HepG2 (cell line): ENCODE data around the gene ACSS3. TPM values are rescaled to one million over a fixed set of nuclear protein-coding genes. Genes with fewer than 3 reads are reported as not detected.

Source experiments
- ATRX ChIP-seq: sonication (generic); formaldehyde crosslinking; IDR thresholded peaks from 2 replicates; pipeline ENCODE4 v1.4.0; 2020; ENCODE audit warnings: missing genetic modification reagents, borderline replicate concordance
- EHMT2 ChIP-seq: fragments of 200-600 bp; sonication (generic); IDR thresholded peaks from 2 replicates; pipeline ENCODE4 v1.7.0; 2017; ENCODE audit warnings: antibody characterized with exemption, low read depth, low read length, borderline replicate concordance
- GFI1 ChIP-seq: sonication (generic); formaldehyde crosslinking; IDR thresholded peaks from 2 replicates; pipeline ENCODE4 v1.5.0; 2020; ENCODE audit warnings: missing genetic modification reagents, mild to moderate bottlenecking, borderline replicate concordance
- HDAC1 ChIP-seq: sonication (generic); formaldehyde crosslinking; IDR thresholded peaks from 2 replicates; pipeline ENCODE4 v1.5.1; 2020; ENCODE audit warnings: mild to moderate bottlenecking, missing genetic modification reagents
- HNRNPH1 ChIP-seq: fragments of 200-400 bp; formaldehyde crosslinking; optimal IDR thresholded peaks from 2 replicates; pipeline ENCODE3; 2017; ENCODE audit warnings: mild to moderate bottlenecking, low read depth, low read length
- JUND ChIP-seq: sonication (generic); formaldehyde crosslinking; IDR thresholded peaks from 2 replicates; pipeline ENCODE4 v1.8.0; 2022; ENCODE audit warnings: mild to moderate bottlenecking, missing genetic modification reagents
- PHB2 ChIP-seq: fragments of 450-650 bp; IDR thresholded peaks from 2 replicates; pipeline ENCODE4 v1.6.1; 2018; ENCODE audit not compliant: partially characterized antibody
- POLR2AphosphoS2 ChIP-seq: IDR thresholded peaks from 2 replicates; pipeline ENCODE4 v1.6.1; 2011; ENCODE audit warnings: low read depth, low read length, improper control_type of control experiment
- RORA ChIP-seq: sonication (generic); formaldehyde crosslinking; IDR thresholded peaks from 2 replicates; pipeline ENCODE4 v1.5.0; 2020; ENCODE audit warnings: mild to moderate bottlenecking, missing genetic modification reagents, moderate library complexity
- SALL1 ChIP-seq: sonication (generic); formaldehyde crosslinking; IDR thresholded peaks from 2 replicates; pipeline ENCODE4 v1.8.0; 2022; ENCODE audit warnings: mild to moderate bottlenecking, missing genetic modification reagents
- SIN3B ChIP-seq: fragments of 150-350 bp; IDR thresholded peaks from 2 replicates; pipeline ENCODE4 v1.6.1; 2014; ENCODE audit warnings: low read length
- SMARCC2 ChIP-seq: fragments of 450-650 bp; IDR thresholded peaks from 2 replicates; pipeline ENCODE4 v1.6.1; 2017; ENCODE audit warnings: antibody characterized with exemption, mild to moderate bottlenecking
- SMC3 ChIP-seq: IDR thresholded peaks from 2 replicates; pipeline ENCODE4 v1.6.1; 2011; ENCODE audit warnings: low read length, improper control_type of control experiment
- SOX5 ChIP-seq: IDR thresholded peaks from 2 replicates; pipeline ENCODE4 v1.6.1; 2016; ENCODE audit warnings: borderline replicate concordance
- SRF ChIP-seq: IDR thresholded peaks from 2 replicates; pipeline ENCODE4 v1.6.1; 2011; ENCODE audit warnings: mild to moderate bottlenecking, low read depth, low read length, moderate library complexity
- ZC3H4 ChIP-seq: sonication (generic); formaldehyde crosslinking; IDR thresholded peaks from 2 replicates; pipeline ENCODE4 v1.4.0; 2020; ENCODE audit warnings: missing genetic modification reagents, borderline replicate concordance
- ZFP36 ChIP-seq: fragments of 150-350 bp; IDR thresholded peaks from 2 replicates; pipeline ENCODE4 v1.6.1; 2018; ENCODE audit warnings: borderline replicate concordance, low read length, low read depth; ENCODE audit not compliant: partially characterized antibody
- ZFP37 ChIP-seq: sonication (generic); formaldehyde crosslinking; IDR thresholded peaks from 2 replicates; pipeline ENCODE4 v1.4.0; 2020; ENCODE audit warnings: missing genetic modification reagents, borderline replicate concordance
- ZFP41 ChIP-seq: sonication (generic); formaldehyde crosslinking; IDR thresholded peaks from 2 replicates; pipeline ENCODE4 v1.4.0; 2020; ENCODE audit warnings: mild to moderate bottlenecking, missing genetic modification reagents, borderline replicate concordance
- ZNF30 ChIP-seq: sonication (generic); formaldehyde crosslinking; IDR thresholded peaks from 2 replicates; pipeline ENCODE4 v1.5.0; 2020; ENCODE audit warnings: mild to moderate bottlenecking, missing genetic modification reagents
- ZNF564 ChIP-seq: sonication (generic); formaldehyde crosslinking; IDR thresholded peaks from 2 replicates; pipeline ENCODE4 v1.8.1; 2023; ENCODE audit warnings: mild to moderate bottlenecking, missing genetic modification reagents
- ZNF605 ChIP-seq: sonication (generic); formaldehyde crosslinking; IDR thresholded peaks from 2 replicates; pipeline ENCODE4 v1.8.0; 2022; ENCODE audit warnings: mild to moderate bottlenecking, missing genetic modification reagents
- ZNF761 ChIP-seq: sonication (generic); formaldehyde crosslinking; conservative IDR thresholded peaks from 2 replicates; pipeline ENCODE4 v1.4.0; 2020; ENCODE audit warnings: mild to moderate bottlenecking, missing genetic modification reagents
- ZNF790 ChIP-seq: sonication (generic); formaldehyde crosslinking; IDR thresholded peaks from 2 replicates; pipeline ENCODE4 v1.8.0; 2022; ENCODE audit warnings: missing genetic modification reagents, mild to moderate bottlenecking, borderline replicate concordance
- polyA plus RNA-seq, 8 experiments: library from polyadenylated mRNA; depleted of rRNA in 3 of 8; stranded (reverse) in 7 of 8; unstranded in 1 of 8; fragments of >200 nt; fragmentation: Illumina TruSeq in 4 of 8; extraction: Trizol in 4 of 8; gene quantifications; 2 replicates each; pipeline versions ENCODE4 v1.2.1 to v1.2.3, GENCODE V29; 2011 to 2016; ENCODE audit warnings: low read depth in 4 of 8, missing spikeins in 1 of 8, mixed read lengths in 1 of 8; ENCODE audit not compliant: insufficient read depth in 1 of 8
- total RNA-seq, 5 experiments: library from RNA; depleted of rRNA; stranded (reverse); fragments of >200 nt; fragmentation: Illumina TruSeq; extraction: Trizol; gene quantifications; 2 replicates each; pipeline ENCODE4 v1.2.3, GENCODE V29; 2016; ENCODE audit warnings: low read depth in 1 of 5
- TF ChIP-seq, protein P1 (sequence below): sonication (generic); formaldehyde crosslinking; IDR thresholded peaks from 2 replicates; pipeline ENCODE4 v1.9.0; 2021; ENCODE audit warnings: missing genetic modification reagents, borderline replicate concordance
- TF ChIP-seq, protein P2 (sequence below): sonication (generic); formaldehyde crosslinking; conservative IDR thresholded peaks from 2 replicates; pipeline ENCODE4 v1.4.0; 2020; ENCODE audit warnings: missing genetic modification reagents
- TF ChIP-seq, protein P3 (sequence below): sonication (generic); formaldehyde crosslinking; IDR thresholded peaks from 2 replicates; pipeline ENCODE4 v1.4.0; 2020; ENCODE audit warnings: missing genetic modification reagents

Gene ACSS3
- total and polyA plus RNA-seq, 2 of the 13 experiments (the other 11 are each of a cell fraction or from before 2014, with no cell fraction given): 79.5 to 86.3 TPM

- TF ChIP-seq, protein P1, sequence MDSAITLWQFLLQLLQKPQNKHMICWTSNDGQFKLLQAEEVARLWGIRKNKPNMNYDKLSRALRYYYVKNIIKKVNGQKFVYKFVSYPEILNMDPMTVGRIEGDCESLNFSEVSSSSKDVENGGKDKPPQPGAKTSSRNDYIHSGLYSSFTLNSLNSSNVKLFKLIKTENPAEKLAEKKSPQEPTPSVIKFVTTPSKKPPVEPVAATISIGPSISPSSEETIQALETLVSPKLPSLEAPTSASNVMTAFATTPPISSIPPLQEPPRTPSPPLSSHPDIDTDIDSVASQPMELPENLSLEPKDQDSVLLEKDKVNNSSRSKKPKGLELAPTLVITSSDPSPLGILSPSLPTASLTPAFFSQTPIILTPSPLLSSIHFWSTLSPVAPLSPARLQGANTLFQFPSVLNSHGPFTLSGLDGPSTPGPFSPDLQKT (CRISPR knock-in tag): no peak
- TF ChIP-seq, protein P2, sequence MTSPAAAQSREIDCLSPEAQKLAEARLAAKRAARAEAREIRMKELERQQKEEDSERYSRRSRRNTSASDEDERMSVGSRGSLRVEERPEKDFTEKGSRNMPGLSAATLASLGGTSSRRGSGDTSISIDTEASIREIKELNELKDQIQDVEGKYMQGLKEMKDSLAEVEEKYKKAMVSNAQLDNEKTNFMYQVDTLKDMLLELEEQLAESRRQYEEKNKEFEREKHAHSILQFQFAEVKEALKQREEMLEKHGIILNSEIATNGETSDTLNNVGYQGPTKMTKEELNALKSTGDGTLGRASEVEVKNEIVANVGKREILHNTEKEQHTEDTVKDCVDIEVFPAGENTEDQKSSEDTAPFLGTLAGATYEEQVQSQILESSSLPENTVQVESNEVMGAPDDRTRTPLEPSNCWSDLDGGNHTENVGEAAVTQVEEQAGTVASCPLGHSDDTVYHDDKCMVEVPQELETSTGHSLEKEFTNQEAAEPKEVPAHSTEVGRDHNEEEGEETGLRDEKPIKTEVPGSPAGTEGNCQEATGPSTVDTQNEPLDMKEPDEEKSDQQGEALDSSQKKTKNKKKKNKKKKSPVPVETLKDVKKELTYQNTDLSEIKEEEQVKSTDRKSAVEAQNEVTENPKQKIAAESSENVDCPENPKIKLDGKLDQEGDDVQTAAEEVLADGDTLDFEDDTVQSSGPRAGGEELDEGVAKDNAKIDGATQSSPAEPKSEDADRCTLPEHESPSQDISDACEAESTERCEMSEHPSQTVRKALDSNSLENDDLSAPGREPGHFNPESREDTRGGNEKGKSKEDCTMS (CRISPR knock-in tag): no peak
- TF ChIP-seq ZNF790 (no peak), SMARCC2 (no peak), GFI1 (no peak), SIN3B (no peak), ZNF30 (no peak), ZFP37 (CRISPR knock-in tag) (no peak), SALL1 (CRISPR knock-in tag) (peak; percentile 94), HDAC1 (CRISPR knock-in tag) (peak; percentile 70), ZNF564 (CRISPR knock-in tag) (no peak), ATRX (CRISPR knock-in tag) (no peak), ZFP41 (CRISPR knock-in tag) (no peak), POLR2AphosphoS2 (no peak), JUND (CRISPR knock-in tag) (peak; percentile 71), SRF (no peak), SMC3 (0 out of 2 replicates have a peak, but pooled peaks have one; percentile 20), ZC3H4 (CRISPR knock-in tag) (no peak), PHB2 (no peak), ZNF761 (no peak), HNRNPH1 (no peak), RORA (CRISPR knock-in tag) (no peak), EHMT2 (peak; percentile 50; the same call in 1 of the 2 replicates), ZFP36 (no peak), ZNF605 (CRISPR knock-in tag) (no peak), SOX5 (peak; percentile 99)
- TF ChIP-seq, protein P3, sequence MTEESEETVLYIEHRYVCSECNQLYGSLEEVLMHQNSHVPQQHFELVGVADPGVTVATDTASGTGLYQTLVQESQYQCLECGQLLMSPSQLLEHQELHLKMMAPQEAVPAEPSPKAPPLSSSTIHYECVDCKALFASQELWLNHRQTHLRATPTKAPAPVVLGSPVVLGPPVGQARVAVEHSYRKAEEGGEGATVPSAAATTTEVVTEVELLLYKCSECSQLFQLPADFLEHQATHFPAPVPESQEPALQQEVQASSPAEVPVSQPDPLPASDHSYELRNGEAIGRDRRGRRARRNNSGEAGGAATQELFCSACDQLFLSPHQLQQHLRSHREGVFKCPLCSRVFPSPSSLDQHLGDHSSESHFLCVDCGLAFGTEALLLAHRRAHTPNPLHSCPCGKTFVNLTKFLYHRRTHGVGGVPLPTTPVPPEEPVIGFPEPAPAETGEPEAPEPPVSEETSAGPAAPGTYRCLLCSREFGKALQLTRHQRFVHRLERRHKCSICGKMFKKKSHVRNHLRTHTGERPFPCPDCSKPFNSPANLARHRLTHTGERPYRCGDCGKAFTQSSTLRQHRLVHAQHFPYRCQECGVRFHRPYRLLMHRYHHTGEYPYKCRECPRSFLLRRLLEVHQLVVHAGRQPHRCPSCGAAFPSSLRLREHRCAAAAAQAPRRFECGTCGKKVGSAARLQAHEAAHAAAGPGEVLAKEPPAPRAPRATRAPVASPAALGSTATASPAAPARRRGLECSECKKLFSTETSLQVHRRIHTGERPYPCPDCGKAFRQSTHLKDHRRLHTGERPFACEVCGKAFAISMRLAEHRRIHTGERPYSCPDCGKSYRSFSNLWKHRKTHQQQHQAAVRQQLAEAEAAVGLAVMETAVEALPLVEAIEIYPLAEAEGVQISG (CRISPR knock-in tag): peak; percentile 39; the same call in 1 of the 2 replicates
Measured at GRCh38 chr12:81086342-81086741, 8.5 kb downstream of the ACSS3 start (continued).
